ENCODE data around the gene BPIFB2. TPM values are rescaled to one million over a fixed set of nuclear protein-coding genes. Genes with fewer than 3 reads are reported as not detected.

BPIFB2 gene
- total and polyA plus RNA-seq, 7 experiments from 2014 or later = not detected

DNA sequence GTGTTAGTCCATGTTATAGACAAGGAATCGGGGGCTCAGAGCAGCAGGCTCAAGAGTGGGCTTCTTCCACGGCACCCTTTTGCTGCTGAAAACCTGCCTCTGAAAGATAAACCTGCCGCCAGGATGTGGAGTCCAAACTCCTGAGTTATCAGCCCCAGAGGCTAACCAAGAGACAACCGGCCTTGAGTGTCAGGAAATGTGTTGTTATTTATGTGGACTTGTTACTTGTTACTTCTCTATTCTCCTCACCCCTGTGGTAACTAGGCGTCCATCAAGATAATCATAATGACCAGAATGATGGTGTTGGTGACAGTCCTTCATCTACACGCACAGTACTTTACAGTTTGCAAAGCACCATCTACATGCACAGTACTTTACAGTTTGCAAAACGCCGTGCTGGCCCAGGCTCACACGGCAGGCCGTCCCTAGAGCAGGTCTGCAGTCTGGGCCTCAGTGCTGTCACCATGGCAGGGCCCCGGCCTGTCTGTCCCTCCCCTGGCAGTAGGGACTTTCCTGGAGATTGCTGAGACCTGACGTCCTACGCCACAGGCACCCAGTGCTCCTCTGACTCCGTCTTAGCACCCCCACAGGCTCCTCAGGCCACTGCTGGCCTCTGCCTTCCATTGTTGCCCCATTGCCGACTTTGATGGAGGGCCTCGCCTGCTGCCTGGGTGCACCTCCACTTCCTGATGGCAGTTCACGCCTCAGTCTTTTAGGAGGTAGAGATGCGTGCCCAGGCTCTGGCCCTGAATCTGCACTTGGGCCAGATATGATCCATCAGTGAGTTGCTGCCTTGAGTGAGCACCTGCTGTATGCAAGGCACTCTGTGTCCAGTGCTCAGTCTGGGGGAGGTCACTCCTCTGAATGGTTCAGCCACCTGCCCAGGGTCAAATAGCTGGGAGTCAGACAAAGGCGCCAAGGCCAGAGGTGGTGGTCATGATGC lies 62.9 kb downstream of the BPIFB2 start:
- no peak overlapping the region for H3K27ac ChIP-seq (ENCODE audit: low read depth, low read length)
- no peak overlapping the region for H3K4me3 ChIP-seq (ENCODE audit: low read length)
- Mint-ChIP-seq H3K4me1 (peaks cover 0 to 32% (median 22%) of the 10 kb centered on the region in 7 donors), H3K4me3 (no peak overlapping the region), H3K9me3 (peaks cover 0 to 3% (median 0%) of the 10 kb centered on the region in 11 donors), H3K27me3 (peaks cover 0 to 3% (median 0%) of the 10 kb centered on the region in 5 donors), H3K36me3 (no peaks in the 10 kb centered on the region), H3K27ac (peak overlapping the region in 1 of 9 donors; percentile 41)
- intact Hi-C loops (cut with micrococcal nuclease) = no loop called here
- no peak for DNase-seq
- H3K4me1 ChIP-seq (ENCODE audit: control insufficient read depth in 2 of 2, insufficient read depth in 2 of 2, low read length in 2 of 2) = peaks cover 0 to 5% of the 10 kb centered on the region in 2 donors
- no peaks in the 10 kb centered on the region for H3K27me3 ChIP-seq (ENCODE audit: control insufficient read depth in 2 of 2, insufficient read depth in 2 of 2, low read length in 2 of 2)
- H3K9me3 ChIP-seq (ENCODE audit: control insufficient read depth in 2 of 3, low read length in 3 of 3) = no peaks in the 10 kb centered on the region
- POLR2A ChIA-PET = no interaction called here
- ATAC-seq = no peak
- H3K36me3 ChIP-seq (ENCODE audit: control insufficient read depth in 2 of 3, insufficient read depth in 3 of 3, low read length in 3 of 3) = no peaks in the 10 kb centered on the region
- CTCF ChIA-PET = no interaction called here

DNA sequence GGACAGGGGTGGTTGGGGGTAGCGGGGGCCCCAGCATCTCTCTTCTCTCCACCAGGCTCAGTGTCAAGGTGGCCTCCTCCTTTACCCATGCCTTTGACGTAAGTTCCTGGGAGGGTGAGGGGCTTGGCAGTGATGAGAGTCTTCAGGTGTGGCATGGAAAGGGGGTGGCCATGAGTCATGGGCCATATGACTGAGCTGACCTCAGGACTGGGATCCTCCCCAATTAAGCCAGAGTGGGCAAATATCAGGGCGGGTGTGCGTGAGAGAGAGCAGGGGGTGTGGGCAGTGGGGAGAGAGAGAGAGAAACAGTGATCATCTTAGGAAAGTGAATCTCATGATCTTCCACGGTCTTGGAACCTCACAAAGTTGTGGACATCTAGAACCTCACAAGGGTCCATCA lies 63.7 kb downstream of the BPIFB2 start:
- Mint-ChIP-seq H3K27ac (peak overlapping the region in 2 of 9 donors; percentile 24 to 27), H3K27me3 (peaks cover 0 to 3% (median 0%) of the 10 kb centered on the region in 5 donors), H3K4me1 (peaks cover 0 to 38% (median 27%) of the 10 kb centered on the region in 7 donors), H3K9me3 (peaks cover 0 to 3% (median 0%) of the 10 kb centered on the region in 11 donors), H3K4me3 (no peak overlapping the region), H3K36me3 (no peaks in the 10 kb centered on the region)
- H3K36me3 ChIP-seq (ENCODE audit: control insufficient read depth in 2 of 3, insufficient read depth in 3 of 3, low read length in 3 of 3) = no peaks in the 10 kb centered on the region
- H3K27ac ChIP-seq (ENCODE audit: low read depth, low read length) = no peak overlapping the region
- intact Hi-C loops (cut with micrococcal nuclease) = no loop called here
- ChIA-PET POLR2A (no interaction called here), CTCF (interaction anchor here (1.3 kb wide), 1 partner anchor 149 kb away, joined by 4 read pairs; no protein-coding TSS in a partner anchor)
- H3K27me3 ChIP-seq (ENCODE audit: control insufficient read depth in 2 of 2, insufficient read depth in 2 of 2, low read length in 2 of 2) = no peaks in the 10 kb centered on the region
- H3K4me3 ChIP-seq (ENCODE audit: low read length) = no peak overlapping the region
- DNase-seq = no peak
- H3K4me1 ChIP-seq (ENCODE audit: control insufficient read depth in 2 of 2, insufficient read depth in 2 of 2, low read length in 2 of 2) = peaks cover 0 to 5% of the 10 kb centered on the region in 2 donors
- ATAC-seq = no peak
- no peaks in the 10 kb centered on the region for H3K9me3 ChIP-seq (ENCODE audit: control insufficient read depth in 2 of 3, low read length in 3 of 3)

DNA sequence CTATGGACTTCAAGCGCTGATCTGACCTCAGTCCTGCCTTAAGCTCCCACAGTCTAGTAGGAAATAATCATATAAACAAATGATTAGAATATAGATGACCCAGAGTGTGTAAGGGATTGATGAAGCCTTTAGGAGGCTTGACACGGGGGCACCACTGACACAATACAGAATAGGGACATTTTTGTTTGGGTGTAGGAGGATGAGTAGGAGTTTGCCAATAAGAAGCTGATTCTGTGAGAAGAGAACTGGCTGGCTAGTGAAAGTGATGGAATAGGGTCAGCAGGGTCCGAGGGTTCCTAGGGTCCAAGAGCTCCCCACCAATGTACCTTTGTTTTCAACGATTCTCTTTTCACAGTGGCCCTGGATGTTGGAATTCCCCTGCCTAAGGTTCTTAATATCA lies 64.9 kb downstream of the BPIFB2 start:
- Histone ChIP-seq H3K4me1 (ENCODE audit: control insufficient read depth in 2 of 2, insufficient read depth in 2 of 2, low read length in 2 of 2) (peaks cover 0 to 5% of the 10 kb centered on the region in 2 donors), H3K9me3 (ENCODE audit: control insufficient read depth in 2 of 3, low read length in 3 of 3) (no peaks in the 10 kb centered on the region), H3K36me3 (ENCODE audit: control insufficient read depth in 2 of 3, insufficient read depth in 3 of 3, low read length in 3 of 3) (no peaks in the 10 kb centered on the region), H3K27ac (ENCODE audit: low read depth, low read length) (no peak overlapping the region), H3K4me3 (ENCODE audit: low read length) (no peak overlapping the region), H3K27me3 (ENCODE audit: control insufficient read depth in 2 of 2, insufficient read depth in 2 of 2, low read length in 2 of 2) (no peaks in the 10 kb centered on the region)
- DNase-seq = no peak
- POLR2A ChIA-PET = no interaction called here
- Mint-ChIP-seq H3K36me3 (no peaks in the 10 kb centered on the region), H3K4me1 (peaks cover 0 to 36% (median 27%) of the 10 kb centered on the region in 7 donors), H3K27me3 (peaks cover 0 to 3% (median 0%) of the 10 kb centered on the region in 5 donors), H3K27ac (no peak overlapping the region), H3K4me3 (no peak overlapping the region), H3K9me3 (peaks cover 0 to 3% (median 0%) of the 10 kb centered on the region in 11 donors)
- intact Hi-C loops (cut with micrococcal nuclease) = no loop called here
- CTCF ChIA-PET = interaction anchor here (1.3 kb wide), 1 partner anchor 150 kb away, joined by 4 read pairs; no protein-coding TSS in a partner anchor
- ATAC-seq = no peak

DNA sequence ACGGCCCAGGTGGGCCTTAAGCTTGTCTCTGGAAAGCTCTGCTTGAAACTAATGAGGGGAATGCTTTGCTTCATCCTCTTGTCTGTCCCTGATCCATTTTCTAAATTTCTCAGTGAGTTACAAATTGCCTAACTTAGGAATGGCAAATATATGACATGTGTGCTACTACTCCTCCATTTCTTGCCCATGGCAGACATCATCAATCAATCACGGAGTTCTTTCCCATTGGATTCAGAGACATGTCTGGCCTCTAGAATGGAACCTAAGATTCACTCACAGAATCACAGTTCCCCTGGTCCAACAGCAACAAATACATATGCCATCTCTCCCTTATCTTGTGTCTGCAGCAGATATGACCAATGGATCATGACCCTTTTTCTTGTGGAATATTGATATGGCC lies 65.3 kb downstream of the BPIFB2 start:
- H3K36me3 Mint-ChIP-seq = no peaks in the 10 kb centered on the region
- intact Hi-C loops (cut with micrococcal nuclease) = no loop called here
- no peaks in the 10 kb centered on the region for H3K27me3 ChIP-seq (ENCODE audit: control insufficient read depth in 2 of 2, insufficient read depth in 2 of 2, low read length in 2 of 2)

More for the DNA sequence above, 65.3 kb downstream of the BPIFB2 start:
- Mint-ChIP-seq H3K4me1 (peaks cover 0 to 34% (median 23%) of the 10 kb centered on the region in 7 donors), H3K4me3 (no peak overlapping the region), H3K27ac (no peak overlapping the region), H3K9me3 (peaks cover 0 to 3% (median 0%) of the 10 kb centered on the region in 11 donors), H3K27me3 (peaks cover 0 to 3% (median 0%) of the 10 kb centered on the region in 5 donors)
- H3K9me3 ChIP-seq (ENCODE audit: control insufficient read depth in 2 of 3, low read length in 3 of 3) = no peaks in the 10 kb centered on the region
- no peak overlapping the region for H3K4me3 ChIP-seq (ENCODE audit: low read length)
- ATAC-seq (no peak), DNase-seq (no peak)
- ChIA-PET CTCF (interaction anchor here (1.3 kb wide), 1 partner anchor 151 kb away, joined by 4 read pairs; no protein-coding TSS in a partner anchor), POLR2A (no interaction called here)
- no peak overlapping the region for H3K27ac ChIP-seq (ENCODE audit: low read depth, low read length)
- H3K4me1 ChIP-seq (ENCODE audit: control insufficient read depth in 2 of 2, insufficient read depth in 2 of 2, low read length in 2 of 2) = peaks cover 0 to 5% of the 10 kb centered on the region in 2 donors
- H3K36me3 ChIP-seq (ENCODE audit: control insufficient read depth in 2 of 3, insufficient read depth in 3 of 3, low read length in 3 of 3) = no peaks in the 10 kb centered on the region

Other genes with a start within 250 kb of the BPIFB2 start
- 1 to 10 TPM in 1 of 5 experiments, under 1 TPM in 4; 0.32 to 2.5 (median 0.66) TPM for gene DNMT3B, start 245.3 kb upstream of the BPIFB2 start, total RNA-seq
- under 1 TPM; 0.33 to 0.72 TPM for gene DNMT3B, start 245.3 kb upstream of the BPIFB2 start, polyA plus RNA-seq
- gene MAPRE1, start 187.8 kb upstream of the BPIFB2 start, total RNA-seq = 100 to 1,000 TPM in 3 of 5 experiments, 10 to 100 TPM in 2; 83.0 to 118 (median 107) TPM
- 100 to 1,000 TPM in 1 of 2 donors, 10 to 100 TPM in 1; 91.3 to 105 TPM for gene MAPRE1, start 187.8 kb upstream of the BPIFB2 start, polyA plus RNA-seq
- gene EFCAB8, start 148.8 kb upstream of the BPIFB2 start, total RNA-seq = 1 to 10 TPM in 3 of 5 experiments, under 1 TPM in 2; 0.46 to 2.8 (median 2.0) TPM
- gene EFCAB8, start 148.8 kb upstream of the BPIFB2 start, polyA plus RNA-seq = under 1 TPM in 1 of 2 donors, not detected in 1; 0.12 TPM
- gene SUN5, start 3.3 kb upstream of the BPIFB2 start, total RNA-seq = not detected
- gene SUN5, start 3.3 kb upstream of the BPIFB2 start, polyA plus RNA-seq = not detected
- gene BPIFB6, start 23.9 kb downstream of the BPIFB2 start, total RNA-seq = not detected
- not detected for gene BPIFB6, start 23.9 kb downstream of the BPIFB2 start, polyA plus RNA-seq
- gene BPIFB3, start 46.2 kb downstream of the BPIFB2 start, total RNA-seq = not detected
- not detected for gene BPIFB3, start 46.2 kb downstream of the BPIFB2 start, polyA plus RNA-seq
- not detected for gene BPIFB4, start 71.9 kb downstream of the BPIFB2 start, total RNA-seq
- not detected for gene BPIFB4, start 71.9 kb downstream of the BPIFB2 start, polyA plus RNA-seq
- gene BPIFA2, start 160.5 kb downstream of the BPIFB2 start, total RNA-seq = not detected
- gene BPIFA2, start 160.5 kb downstream of the BPIFB2 start, polyA plus RNA-seq = not detected
- not detected for gene BPIFA3, start 209.6 kb downstream of the BPIFB2 start, total RNA-seq
- not detected for gene BPIFA3, start 209.6 kb downstream of the BPIFB2 start, polyA plus RNA-seq
- not detected for gene BPIFA1, start 228.3 kb downstream of the BPIFB2 start, total RNA-seq
- not detected for gene BPIFA1, start 228.3 kb downstream of the BPIFB2 start, polyA plus RNA-seq

Measured in naive thymus-derived CD4-positive, alpha-beta T cell (primary cell).